HepG2 (cell line): Measurements from ENCODE around the gene PHRF1. TPM values are rescaled to one million over a fixed set of nuclear protein-coding genes. Genes with fewer than 3 reads are reported as not detected.

ENCODE experiments used
- ATAC-seq: fragments of 200-7000 bp; cut with Tn5 transposase; 3 replicates; pipeline ENCODE4 v1.9.1; 2020; ENCODE audit warnings: mild to moderate bottlenecking, moderate library complexity
- BruUV-seq: library from RNA; stranded (reverse); fragments of 400-500 nt; replicated peaks from 2 replicates; lab custom pipeline; 2021; lab: Mats Ljungman, UMichigan
- CTCF ChIA-PET: fragments of 300-600 bp; formaldehyde crosslinking; extraction: SDS; loops from one replicate; lab custom pipeline; 2021; ENCODE audit warnings: low total read pairs, inconsistent platforms, low intra/inter-chr PET ratio; lab: Yijun Ruan, JAX
- POLR2A ChIA-PET: fragments of 350-600 bp; sonication (Branson Sonifier 250); formaldehyde crosslinking; loops from one replicate; lab custom pipeline; 2020; ENCODE audit warnings: antibody characterized with exemption, inconsistent platforms; lab: Yijun Ruan, JAX
- DNase-seq: peaks from one replicate; pipeline ENCODE4 v3.0.0-alpha.2; 2015; ENCODE audit warnings: low spot score
- FAIRE-seq: peaks from 3 replicates; lab custom pipeline; 2011; peaks lifted over from hg19 to GRCh38; lab: Jason Lieb, UNC
- H2AFZ ChIP-seq: one replicate; pipeline ENCODE4 v1.6.1; 2011; ENCODE audit warnings: low read length, inconsistent platforms
- H3K27ac ChIP-seq: fragments of 300-600 bp; 3 replicates; pipeline ENCODE4 v1.8.0; 2011; ENCODE audit warnings: mixed run types, mild to moderate bottlenecking, mixed read lengths, low read length, inconsistent platforms; ENCODE audit not compliant: insufficient read depth; ENCODE audit errors: extremely low read length
- H3K27me3 ChIP-seq, 2 experiments: fragments of 200-600 bp in 1 of 2; 2 replicates in 1 of 2; 3 replicates in 1 of 2; pipeline versions ENCODE4 v1.6.0 to v1.8.0; 2011; ENCODE audit warnings: low read length in 2 of 2, mild to moderate bottlenecking in 2 of 2, moderate library complexity in 2 of 2, inconsistent platforms in 1 of 2; ENCODE audit not compliant: insufficient read depth in 2 of 2, control insufficient read depth in 1 of 2
- H3K36me3 ChIP-seq, 2 experiments: fragments of 200-600 bp in 1 of 2; replicated peaks in 1 of 2; 2 replicates in 1 of 2; 3 replicates in 1 of 2; pipeline versions ENCODE4 v1.5.1 to v1.8.0; 2011; ENCODE audit warnings: low read length in 2 of 2, inconsistent platforms in 1 of 2; ENCODE audit not compliant: insufficient read depth in 2 of 2, control insufficient read depth in 1 of 2
- H3K4me1 ChIP-seq: 2 replicates; pipeline ENCODE4 v1.5.1; 2012; ENCODE audit warnings: low read length, inconsistent platforms; ENCODE audit not compliant: insufficient read depth
- H3K4me2 ChIP-seq: 2 replicates; pipeline ENCODE4 v1.6.0; 2011; ENCODE audit warnings: low read depth, low read length, inconsistent platforms
- H3K4me3 ChIP-seq, 3 experiments: fragments of 200-600 bp in 1 of 3; sonication (generic), shearing (Covaris generic) in 1 of 3; replicated peaks in 1 of 3; 2 replicates each; pipeline ENCODE4 v1.5.1; 2011 to 2016; ENCODE audit warnings: low read length in 3 of 3, inconsistent platforms in 2 of 3, low read depth in 2 of 3, mild to moderate bottlenecking in 2 of 3, control low read depth in 1 of 3, mixed read lengths in 1 of 3; ENCODE audit not compliant: insufficient read depth in 1 of 3
- H3K79me2 ChIP-seq: one replicate; pipeline ENCODE4 v1.6.1; 2011; ENCODE audit warnings: low read length, inconsistent platforms; ENCODE audit not compliant: insufficient read depth
- H3K9ac ChIP-seq: 2 replicates; pipeline ENCODE4 v1.6.0; 2011; ENCODE audit warnings: mild to moderate bottlenecking, low read depth, low read length, inconsistent platforms; ENCODE audit not compliant: insufficient read depth
- H3K9me3 ChIP-seq: 2 replicates; pipeline ENCODE4 v1.5.1; 2012; ENCODE audit warnings: mild to moderate bottlenecking, low read length
- H4K20me1 ChIP-seq: 2 replicates; pipeline ENCODE4 v1.6.0; 2011; ENCODE audit warnings: inconsistent platforms, mild to moderate bottlenecking, low read length, moderate library complexity; ENCODE audit not compliant: insufficient read depth
- AGO1 ChIP-seq: fragments of 200-400 bp; formaldehyde crosslinking; IDR thresholded peaks from 2 replicates; pipeline ENCODE4 v1.6.1; 2017; ENCODE audit warnings: mild to moderate bottlenecking, low read depth, low read length, moderate library complexity; ENCODE audit not compliant: poor library complexity, severe bottlenecking
- AGO2 ChIP-seq: fragments of 200-400 bp; formaldehyde crosslinking; optimal IDR thresholded peaks from 2 replicates; pipeline ENCODE3; 2017; ENCODE audit warnings: mild to moderate bottlenecking, low read depth, low read length, moderate library complexity
- GABPA ChIP-seq, 2 experiments: IDR thresholded peaks; 2 replicates each; pipeline ENCODE4 v1.6.1; 2011 to 2016; ENCODE audit warnings: low read depth in 2 of 2, low read length in 1 of 2, missing biosample characterization in 1 of 2, missing genetic modification characterization in 1 of 2
- KLF12 ChIP-seq: sonication (generic); formaldehyde crosslinking; IDR thresholded peaks from 2 replicates; pipeline ENCODE4 v1.4.0; 2020; ENCODE audit warnings: missing genetic modification reagents, borderline replicate concordance
- RAD51 ChIP-seq: fragments of 450-650 bp; IDR thresholded peaks from 2 replicates; pipeline ENCODE4 v1.6.1; 2016; ENCODE audit warnings: borderline replicate concordance
- RBFOX2 ChIP-seq: fragments of 200-400 bp; formaldehyde crosslinking; IDR thresholded peaks from 2 replicates; pipeline ENCODE4 v1.6.1; 2017; ENCODE audit warnings: low read depth, mild to moderate bottlenecking, low read length
- WGBS: methylation state at CpG from one replicate; pipeline ENCODE4 v1.1.6; 2017; ENCODE audit warnings: low lambda C conversion rate; 5-methylcytosine and 5-hydroxymethylcytosine counted together
- in situ Hi-C: cut with HindIII; loops from 2 replicates; pipeline ENCODE4 v1.10.0; 2017; ENCODE audit warnings: low pct_unique_long_range_greater_than_20kb; ENCODE audit not compliant: extremely low pct_ligation_motif_present
- intact Hi-C: fragments of 100-400 bp; cut with micrococcal nuclease; formaldehyde crosslinking; loops from one replicate; pipeline ENCODE4 v1.10.0; 2022; ENCODE audit not compliant: unreplicated experiment
- polyA plus RNA-seq, 8 experiments: library from polyadenylated mRNA; depleted of rRNA in 3 of 8; stranded (reverse) in 7 of 8; unstranded in 1 of 8; fragments of >200 nt; fragmentation: Illumina TruSeq in 4 of 8; extraction: Trizol in 4 of 8; gene quantifications; 2 replicates each; pipeline versions ENCODE4 v1.2.1 to v1.2.3, GENCODE V29; 2011 to 2016; ENCODE audit warnings: low read depth in 4 of 8, missing spikeins in 1 of 8, mixed read lengths in 1 of 8; ENCODE audit not compliant: insufficient read depth in 1 of 8
- total RNA-seq, 5 experiments: library from RNA; depleted of rRNA; stranded (reverse); fragments of >200 nt; fragmentation: Illumina TruSeq; extraction: Trizol; gene quantifications; 2 replicates each; pipeline ENCODE4 v1.2.3, GENCODE V29; 2016; ENCODE audit warnings: low read depth in 1 of 5
- TF ChIP-seq, protein P1 (sequence below): sonication (generic); formaldehyde crosslinking; IDR thresholded peaks from 2 replicates; pipeline ENCODE4 v1.4.0; 2020; ENCODE audit warnings: mild to moderate bottlenecking, missing genetic modification reagents

PHRF1 gene
- total and polyA plus RNA-seq, 2 of the 13 experiments (the other 11 are each of a cell fraction or from before 2014, with no cell fraction given) = 8.2 to 16.7 TPM

DNA sequence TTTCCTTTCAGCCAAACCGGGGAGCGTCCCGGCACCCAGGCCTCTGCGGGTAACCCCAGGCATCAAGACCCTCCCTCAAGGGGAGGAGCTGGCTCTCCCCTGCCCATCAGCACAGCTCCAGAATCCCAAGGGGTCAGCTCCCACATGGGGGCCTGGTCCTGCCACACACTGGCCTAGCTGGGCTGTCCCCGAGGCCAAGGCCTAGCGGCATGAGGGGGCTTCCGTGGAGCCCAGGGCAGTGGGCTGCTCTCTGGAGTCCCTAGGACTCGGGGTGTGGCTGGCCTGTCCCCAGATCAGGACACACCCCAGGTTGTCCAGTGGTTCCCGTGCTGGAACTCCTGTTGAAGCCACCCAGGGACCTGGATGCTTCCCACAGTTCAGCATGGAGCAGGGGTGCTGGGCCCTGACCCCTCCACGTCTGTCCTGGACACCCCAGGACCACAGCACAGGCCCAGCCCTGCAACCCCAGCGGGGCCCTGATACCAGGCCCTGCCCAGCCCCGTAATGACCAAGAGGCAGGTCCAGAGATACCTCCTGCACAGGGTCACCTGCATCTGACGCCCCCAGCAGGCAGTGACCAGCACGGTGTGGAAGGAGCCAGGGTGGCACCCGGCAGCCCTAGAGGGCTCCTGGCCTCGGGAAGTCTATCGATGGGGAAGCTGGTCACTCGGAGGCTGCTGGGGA lies 46.4 kb upstream of the PHRF1 start:
- no peak overlapping the region for H2AFZ ChIP-seq
- no peak for DNase-seq
- ChIA-PET POLR2A (no interaction called here), CTCF (no interaction called here)
- H3K27me3 ChIP-seq = 0 out of 5 replicates have a peak, but pooled peaks cover 0 to 1% of the 10 kb centered on the region in 2 experiments
- no peak overlapping the region for H3K9ac ChIP-seq
- in situ Hi-C loops (no loop called here), intact Hi-C loops (no loop called here)
- ATAC-seq = no peak
- H3K4me2 ChIP-seq = no peak overlapping the region
- FAIRE-seq = no peak
- 89% methylated on average over 6 of the region's 18 CpGs for WGBS
- BruUV-seq = no TSS peak
- TF ChIP-seq RBFOX2 = peak; percentile 43; the same call in 1 of the 2 replicates
- no peak for TF ChIP-seq GABPA (IDR thresholded peaks at IDR 0.05; ENCODE audit: low read depth, low read length)
- no peak for TF ChIP-seq GABPA (CRISPR knock-in tag; IDR thresholded peaks at IDR 0.05; ENCODE audit: low read depth)
- peak; percentile 13 for TF ChIP-seq AGO1
- peak; percentile 63 for TF ChIP-seq AGO2
- peaks cover 10 to 19% of the 10 kb centered on the region in 2 experiments; a peak in 4 of 5 replicates for H3K36me3 ChIP-seq
- peaks cover 4% of the 10 kb centered on the region for H3K79me2 ChIP-seq
- peaks cover 19% of the 10 kb centered on the region for H3K4me1 ChIP-seq
- no peaks in the 10 kb centered on the region for H3K9me3 ChIP-seq
- H4K20me1 ChIP-seq = no peaks in the 10 kb centered on the region; the same call in 1 of the 2 replicates
- H3K27ac ChIP-seq = no peak overlapping the region
- no peak overlapping the region for H3K4me3 ChIP-seq

GRCh38 chr11:530960-531831 lies 45.1 kb upstream of the PHRF1 start:
- FAIRE-seq (no peak), DNase-seq (no peak), ATAC-seq (no peak)
- Histone ChIP-seq H3K4me3 (no peak overlapping the region), H3K27ac (no peak overlapping the region), H3K9ac (no peak overlapping the region), H2AFZ (no peak overlapping the region), H3K4me2 (no peak overlapping the region), H3K27me3 (no peaks in the 10 kb centered on the region), H3K36me3 (peaks cover 10 to 19% of the 10 kb centered on the region in 2 experiments; a peak in 4 of 5 replicates), H3K4me1 (peaks cover 13% of the 10 kb centered on the region; the same call in 1 of the 2 replicates), H3K9me3 (no peaks in the 10 kb centered on the region), H4K20me1 (no peaks in the 10 kb centered on the region; the same call in 1 of the 2 replicates)
- in situ Hi-C loops = no loop called here
- ChIA-PET CTCF (no interaction called here), POLR2A (no interaction called here)
- WGBS = 96% methylated on average over 17 of the region's 28 CpGs
- intact Hi-C loops = no loop called here
- BruUV-seq = no TSS peak
- TF ChIP-seq AGO1 = peak; percentile 50
- TF ChIP-seq AGO2 = peak; percentile 66
- no peak for TF ChIP-seq RAD51
- TF ChIP-seq RBFOX2 = peak; percentile 52; the same call in 1 of the 2 replicates
- no peak for TF ChIP-seq KLF12 (CRISPR knock-in tag)
- TF ChIP-seq, protein P1, sequence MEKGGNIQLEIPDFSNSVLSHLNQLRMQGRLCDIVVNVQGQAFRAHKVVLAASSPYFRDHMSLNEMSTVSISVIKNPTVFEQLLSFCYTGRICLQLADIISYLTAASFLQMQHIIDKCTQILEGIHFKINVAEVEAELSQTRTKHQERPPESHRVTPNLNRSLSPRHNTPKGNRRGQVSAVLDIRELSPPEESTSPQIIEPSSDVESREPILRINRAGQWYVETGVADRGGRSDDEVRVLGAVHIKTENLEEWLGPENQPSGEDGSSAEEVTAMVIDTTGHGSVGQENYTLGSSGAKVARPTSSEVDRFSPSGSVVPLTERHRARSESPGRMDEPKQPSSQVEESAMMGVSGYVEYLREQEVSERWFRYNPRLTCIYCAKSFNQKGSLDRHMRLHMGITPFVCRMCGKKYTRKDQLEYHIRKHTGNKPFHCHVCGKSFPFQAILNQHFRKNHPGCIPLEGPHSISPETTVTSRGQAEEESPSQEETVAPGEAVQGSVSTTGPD (CRISPR knock-in tag) = peak; percentile 87; the same call in 1 of the 2 replicates
- TF ChIP-seq, all 625 proteins: peak for 4
- peaks cover 4% of the 10 kb centered on the region for H3K79me2 ChIP-seq
